LNCaP clone FGC (cell line): Measurements from ENCODE around the gene UST.
"Not testable (repeated sequence)": the region's sequence is repeated elsewhere in the genome, so short reads cannot be mapped to it uniquely, and the experiment has no call there.

ENCODE experiments used
- DNase-seq: peaks from one replicate; pipeline ENCODE4 v3.0.0-alpha.2; 2011; ENCODE audit warnings: low read depth
- H3K4me3 ChIP-seq: 2 replicates; pipeline ENCODE4 v1.5.1; 2011; ENCODE audit warnings: mild to moderate bottlenecking, low read depth, low read length, control low read depth
- CTCF ChIP-seq: IDR thresholded peaks from 2 replicates; pipeline ENCODE4 v1.5.1; 2012; ENCODE audit warnings: mild to moderate bottlenecking; ENCODE audit not compliant: control insufficient read depth, insufficient read depth; ENCODE audit errors: extremely low read depth

UST gene

DNA sequence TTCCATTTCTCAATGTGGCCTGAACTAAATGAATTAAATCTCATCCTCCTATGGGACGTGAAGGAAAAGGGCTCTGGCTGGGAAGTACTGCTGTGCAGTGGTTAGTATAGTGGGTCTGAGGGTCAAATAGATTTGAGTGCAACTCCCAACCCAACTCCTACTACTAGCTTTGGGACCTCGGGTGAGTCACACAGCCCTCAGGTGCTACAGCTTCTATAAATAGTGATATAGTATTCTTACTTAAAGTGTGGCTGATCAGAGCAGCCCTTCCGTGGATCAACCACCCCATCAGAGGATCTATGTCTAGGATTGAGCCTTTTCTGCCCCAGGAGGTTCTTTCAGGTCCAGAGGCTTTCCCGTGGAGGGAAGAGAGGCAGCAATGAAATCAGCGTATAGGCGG, 904 bp upstream of the UST start:
- no peak for DNase-seq
- peak overlapping the region; percentile 61 for H3K4me3 ChIP-seq

DNA sequence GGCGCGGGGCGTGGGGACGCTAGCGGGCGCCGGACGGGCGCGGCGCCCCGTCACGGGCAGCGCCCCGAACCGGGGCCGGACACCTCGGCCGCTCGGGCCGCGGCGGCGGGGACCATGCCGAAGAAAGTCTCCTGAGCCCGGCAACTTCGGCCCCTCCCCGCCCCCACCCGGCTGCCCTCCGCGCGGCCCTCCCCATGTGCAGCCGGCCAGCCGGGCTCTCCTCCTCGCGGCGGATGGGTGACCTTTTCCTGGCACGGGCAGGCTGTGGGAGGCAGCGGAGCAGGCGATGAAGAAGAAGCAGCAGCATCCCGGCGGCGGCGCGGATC, 278 bp downstream of the UST start:
- no peak for DNase-seq
- H3K4me3 ChIP-seq, result peak overlapping the region; percentile 61
- no peak for TF ChIP-seq CTCF

More for the DNA sequence above, 904 bp upstream of the UST start:
- TF ChIP-seq CTCF, result no peak

GRCh38 chr6:148747471-148748165, 788 bp downstream of the UST start:
- no peak for DNase-seq
- no peak for TF ChIP-seq CTCF
- H3K4me3 ChIP-seq, result peak overlapping the region; percentile 61

GRCh38 chr6:148749674-148750073, 2.8 kb downstream of the UST start:
- DNase-seq, result no peak
- TF ChIP-seq CTCF, result no peak
- H3K4me3 ChIP-seq, result no peak overlapping the region

GRCh38 chr6:148750838-148751792, 4.3 kb downstream of the UST start:
- no peak for DNase-seq
- no peak for TF ChIP-seq CTCF
- no peak overlapping the region for H3K4me3 ChIP-seq

- no peak overlapping the region for H3K4me3 ChIP-seq
- no peak for TF ChIP-seq CTCF
- no peak for DNase-seq
Observed at GRCh38 chr6:148751793-148752170, 5.0 kb downstream of the UST start.

- not testable (repeated sequence) for DNase-seq, H3K4me3 ChIP-seq
Observed at GRCh38 chr6:148755379-148755778, 8.5 kb downstream of the UST start.
